ENCODE data around the gene VDAC1. TPM values are rescaled to one million over a fixed set of nuclear protein-coding genes. Genes with fewer than 3 reads are reported as not detected.

The VDAC1 gene
- total RNA-seq, 1 donor from 2014 or later, result 112 TPM

- Histone ChIP-seq H3K36me3 (peaks cover 46% of the 10 kb centered on the region), H3K27ac (no peak overlapping the region), H3K4me1 (peaks cover 39% of the 10 kb centered on the region), H3K9me3 (no peaks in the 10 kb centered on the region), H3K27me3 (no peaks in the 10 kb centered on the region), H3K4me3 (no peak overlapping the region)
- DNase-seq (no peak), ATAC-seq (peak; percentile 57)
- TF ChIP-seq CTCF (IDR thresholded peaks at IDR 0.05), result no peak
- intact Hi-C loops (cut with DNase I), result no loop called here
Observed at GRCh38 chr5:133992429-133993155, 12.2 kb downstream of the VDAC1 start.

- intact Hi-C loops (cut with DNase I), result no loop called here
- H3K4me1 ChIP-seq, result peaks cover 38% of the 10 kb centered on the region
- ATAC-seq (no peak), DNase-seq (no peak)
- H3K27ac ChIP-seq, result no peak overlapping the region
- no peaks in the 10 kb centered on the region for H3K9me3 ChIP-seq
- H3K27me3 ChIP-seq, result no peaks in the 10 kb centered on the region
- no peak for TF ChIP-seq CTCF (IDR thresholded peaks at IDR 0.05)
- H3K36me3 ChIP-seq, result peaks cover 58% of the 10 kb centered on the region
- no peak overlapping the region for H3K4me3 ChIP-seq
Observed at GRCh38 chr5:133991171-133991910, 13.4 kb downstream of the VDAC1 start.

- Histone ChIP-seq H3K27ac (no peak overlapping the region), H3K9me3 (no peaks in the 10 kb centered on the region), H3K4me1 (peaks cover 31% of the 10 kb centered on the region), H3K36me3 (peaks cover 68% of the 10 kb centered on the region), H3K27me3 (no peaks in the 10 kb centered on the region), H3K4me3 (no peak overlapping the region)
- TF ChIP-seq CTCF (IDR thresholded peaks at IDR 0.05), result no peak
- intact Hi-C loops (cut with DNase I), result no loop called here
- DNase-seq, result no peak
- no peak for ATAC-seq
Observed at GRCh38 chr5:133990396-133990795, 14.4 kb downstream of the VDAC1 start.

- H3K4me3 ChIP-seq, result no peak overlapping the region
- H3K27me3 ChIP-seq, result no peaks in the 10 kb centered on the region
- H3K36me3 ChIP-seq, result peaks cover 96% of the 10 kb centered on the region
- H3K9me3 ChIP-seq, result no peaks in the 10 kb centered on the region
- no peak overlapping the region for H3K27ac ChIP-seq
- DNase-seq, result no peak
- no peaks in the 10 kb centered on the region for H3K4me1 ChIP-seq
- intact Hi-C loops (cut with DNase I), result no loop called here
- TF ChIP-seq CTCF (IDR thresholded peaks at IDR 0.05), result no peak
- ATAC-seq, result no peak
Observed at GRCh38 chr5:133985540-133986180, 19.1 kb downstream of the VDAC1 start.

GRCh38 chr5:133983674-133984073 is 21.1 kb downstream of the VDAC1 start:
- no peak overlapping the region for H3K4me3 ChIP-seq
- H3K9me3 ChIP-seq, result no peaks in the 10 kb centered on the region
- H3K27me3 ChIP-seq, result no peaks in the 10 kb centered on the region
- intact Hi-C loops (cut with DNase I), result no loop called here
- H3K36me3 ChIP-seq, result peaks cover 96% of the 10 kb centered on the region
- H3K4me1 ChIP-seq, result no peaks in the 10 kb centered on the region
- ATAC-seq, result no peak
- no peak for DNase-seq
- H3K27ac ChIP-seq, result no peak overlapping the region
- no peak for TF ChIP-seq CTCF (IDR thresholded peaks at IDR 0.05)
